ENCODE data around the gene CENPQ.
A peak's percentile ranks its signal among the peaks of the same experiment; 100 is the strongest.
"Not testable (repeated sequence)": the region's sequence is repeated elsewhere in the genome, so short reads cannot be mapped to it uniquely, and the experiment has no call there.

Gene CENPQ

DNA sequence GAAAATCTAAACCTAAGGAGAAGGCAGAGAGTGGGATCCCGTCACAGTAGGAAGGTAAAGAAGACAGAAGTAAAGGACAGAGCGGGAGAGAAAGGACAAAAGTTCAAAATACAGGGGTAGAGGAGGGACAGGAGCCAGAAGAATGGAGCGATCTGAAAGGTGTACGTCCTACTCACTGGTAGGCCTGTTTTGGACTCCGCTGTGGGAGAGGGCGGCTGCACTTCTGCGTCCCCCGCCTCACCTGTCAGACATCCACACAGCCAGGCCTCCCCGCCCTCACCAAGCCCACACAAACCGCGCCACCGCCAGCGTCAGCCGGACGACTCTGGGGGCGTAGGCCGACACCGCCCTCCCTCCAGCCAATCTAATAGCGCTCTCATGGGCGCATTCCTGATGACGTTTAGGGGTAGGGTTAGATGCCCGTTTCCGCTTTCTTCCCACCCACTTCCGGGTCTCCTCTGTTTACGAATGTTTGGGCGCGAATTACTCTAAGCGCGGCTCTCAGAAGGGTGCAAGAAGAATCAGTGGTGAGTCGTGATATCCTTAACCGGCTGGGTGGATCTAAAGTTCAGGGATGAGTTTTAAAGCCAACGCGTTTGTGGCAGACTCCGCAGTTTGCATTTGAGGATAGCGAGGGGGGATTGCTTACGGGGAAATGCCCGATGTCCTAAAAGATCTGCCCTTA is at the start of gene CENPQ, which contains the start of gene MMUT:
Gene CENPQ (plus strand): TSS at position 444 of the 685 bp plus-strand sequence. CDS start 6,807 bp downstream, outside the sequence.
Gene MMUT (minus strand): TSS at position 327 of the 685 bp plus-strand sequence. CDS start 3,787 bp downstream, outside the sequence.
- DNase-seq = peak; percentile 81 to 84

- no peak for DNase-seq
Observed at GRCh38 chr6:49415358-49415757, 47.8 kb upstream of the CENPQ start.

GRCh38 chr6:49416195-49416594 is 47.0 kb upstream of the CENPQ start:
- no peak for DNase-seq

DNA sequence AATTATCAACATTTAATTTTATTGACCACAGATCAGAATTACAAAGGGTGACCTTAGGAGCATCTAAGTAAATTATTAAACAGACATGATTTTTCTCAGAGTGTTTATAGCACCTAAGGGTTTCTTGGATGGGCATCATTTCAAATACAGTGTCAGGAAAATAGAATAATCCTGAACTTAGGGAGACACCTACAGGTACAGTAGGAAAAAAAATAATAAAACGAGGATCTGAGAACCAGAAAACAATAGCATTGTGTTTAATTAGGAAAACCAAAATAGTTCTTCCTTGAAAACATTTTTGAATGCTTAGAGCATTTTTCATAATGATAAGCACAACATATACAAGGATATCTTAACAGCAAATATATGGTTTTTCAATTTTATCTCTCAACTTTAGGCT is 39.4 kb upstream of the CENPQ start:
- no peak for DNase-seq

- DNase-seq = no peak
Observed at GRCh38 chr6:49430187-49430586, 33.0 kb upstream of the CENPQ start.

DNA sequence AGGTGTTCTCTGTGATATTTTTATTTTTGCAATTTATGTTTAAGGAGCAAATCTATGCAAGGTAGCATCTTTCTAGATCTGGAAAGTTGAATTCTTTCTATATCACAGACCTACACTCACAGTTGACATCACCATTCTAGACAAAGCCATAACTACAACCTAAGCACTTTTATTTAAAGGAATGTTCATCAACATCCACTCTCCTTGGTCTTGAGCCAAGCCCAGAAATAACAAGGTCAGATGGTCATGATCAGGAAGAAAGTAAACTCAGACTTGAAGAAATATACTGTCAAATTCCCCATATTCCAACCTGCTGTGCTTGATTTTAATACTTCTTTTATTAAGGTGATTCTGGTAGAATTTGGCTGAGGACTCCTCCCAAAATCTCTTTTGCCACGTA is 32.3 kb upstream of the CENPQ start:
- DNase-seq = no peak

DNA sequence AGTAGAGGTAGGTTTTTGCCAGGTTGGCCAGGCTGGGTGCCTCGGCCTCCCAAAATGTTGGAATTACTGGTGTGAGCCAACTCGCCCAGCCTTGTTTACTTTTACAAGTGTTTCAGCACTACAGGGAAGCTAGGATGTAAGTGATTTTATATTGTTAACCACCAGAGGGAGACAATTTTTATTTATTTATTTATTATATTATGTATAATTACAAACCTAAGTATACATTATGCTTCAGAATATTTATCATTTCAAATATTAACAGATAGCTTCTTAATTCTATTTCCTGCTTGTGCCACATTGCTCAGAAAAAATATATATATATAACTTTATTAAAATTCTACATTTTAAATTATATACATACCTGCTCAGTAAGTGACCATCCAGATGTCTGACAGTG is 9.9 kb upstream of the CENPQ start:
- no peak for DNase-seq

- DNase-seq = no peak
Observed at GRCh38 chr6:49454787-49455709, 8.1 kb upstream of the CENPQ start.

DNA sequence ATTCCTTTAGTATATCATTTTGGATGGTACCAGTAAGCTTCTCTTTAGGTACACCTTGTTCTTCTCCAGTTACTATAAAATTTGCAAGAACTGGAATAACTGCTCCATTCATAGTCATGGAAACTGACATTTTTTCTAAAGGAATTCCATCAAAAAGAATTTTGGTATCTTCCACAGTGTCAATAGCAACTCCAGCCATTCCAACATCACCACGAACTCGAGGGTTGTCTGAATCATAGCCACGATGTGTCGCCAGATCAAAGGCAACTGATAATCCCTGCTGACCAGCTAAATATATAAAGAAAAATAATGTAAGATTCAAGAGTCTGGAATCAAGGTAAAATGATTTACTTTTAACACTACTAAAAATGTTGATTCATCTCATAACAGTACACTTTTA is 5.4 kb upstream of the CENPQ start:
- DNase-seq = no peak

- no peak for DNase-seq
Observed at GRCh38 chr6:49462071-49462470, 1.1 kb upstream of the CENPQ start.

GRCh38 chr6:49462599-49462926 is 607 bp upstream of the CENPQ start:
- no peak for DNase-seq

- DNase-seq = no peak
Observed at GRCh38 chr6:49463612-49463967, 420 bp downstream of the CENPQ start.

DNA sequence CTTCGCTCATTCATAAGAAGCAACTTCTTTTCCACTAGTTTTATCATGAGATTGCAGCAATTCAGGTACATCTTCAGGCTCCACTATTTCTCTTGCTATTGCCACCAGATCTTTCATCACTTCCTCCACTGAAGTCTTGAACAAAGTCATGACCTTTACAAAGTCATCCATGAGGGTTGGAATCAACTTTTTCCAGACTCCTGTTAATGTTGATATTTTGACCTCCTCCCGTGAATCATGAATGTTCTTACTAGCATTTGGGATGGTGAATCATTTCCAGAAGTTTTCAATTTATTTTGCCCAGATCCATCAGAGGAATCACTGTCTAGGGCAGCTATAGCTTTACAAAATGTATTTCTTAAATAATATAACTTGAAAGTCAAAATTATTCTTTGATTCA is 1.5 kb downstream of the CENPQ start:
- no peak for DNase-seq

DNA sequence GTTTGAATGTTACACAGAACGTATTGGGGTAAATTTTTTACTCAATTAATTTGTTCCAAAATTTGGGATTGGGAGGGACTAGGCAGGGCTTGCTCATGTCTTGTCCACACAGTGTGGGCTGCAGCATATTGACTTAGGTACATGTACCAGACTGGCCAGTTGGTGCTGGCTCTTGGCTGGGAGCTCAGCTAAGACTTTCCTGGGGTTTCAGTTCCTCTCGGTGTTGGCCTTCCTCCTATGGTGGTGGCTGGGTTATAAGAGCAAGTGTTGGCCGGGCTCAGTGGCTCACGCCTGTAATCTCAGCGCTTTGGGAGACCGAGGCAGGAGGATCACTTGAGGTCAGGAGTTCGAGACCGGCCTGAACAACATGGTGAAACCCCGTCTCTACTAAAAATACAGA is 4.9 kb downstream of the CENPQ start:
- no peak for DNase-seq

DNA sequence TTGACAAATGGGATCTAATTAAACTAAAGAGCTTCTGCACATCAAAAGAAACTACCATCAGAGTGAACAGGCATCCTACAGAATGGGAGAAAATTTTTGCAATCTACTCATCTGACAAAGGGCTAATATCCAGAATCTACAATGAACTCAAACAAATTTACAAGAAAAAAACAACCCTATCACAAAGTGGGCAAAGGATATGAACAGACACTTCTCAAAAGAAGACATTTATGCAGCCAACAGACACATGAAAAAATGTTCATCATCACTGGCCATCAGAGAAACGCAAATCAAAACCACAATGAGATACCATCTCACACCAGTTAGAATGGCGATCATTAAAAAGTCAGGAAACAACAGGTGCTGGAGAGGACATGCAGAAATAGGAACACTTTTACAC is 13.4 kb downstream of the CENPQ start:
- DNase-seq = not testable (repeated sequence)

DNA sequence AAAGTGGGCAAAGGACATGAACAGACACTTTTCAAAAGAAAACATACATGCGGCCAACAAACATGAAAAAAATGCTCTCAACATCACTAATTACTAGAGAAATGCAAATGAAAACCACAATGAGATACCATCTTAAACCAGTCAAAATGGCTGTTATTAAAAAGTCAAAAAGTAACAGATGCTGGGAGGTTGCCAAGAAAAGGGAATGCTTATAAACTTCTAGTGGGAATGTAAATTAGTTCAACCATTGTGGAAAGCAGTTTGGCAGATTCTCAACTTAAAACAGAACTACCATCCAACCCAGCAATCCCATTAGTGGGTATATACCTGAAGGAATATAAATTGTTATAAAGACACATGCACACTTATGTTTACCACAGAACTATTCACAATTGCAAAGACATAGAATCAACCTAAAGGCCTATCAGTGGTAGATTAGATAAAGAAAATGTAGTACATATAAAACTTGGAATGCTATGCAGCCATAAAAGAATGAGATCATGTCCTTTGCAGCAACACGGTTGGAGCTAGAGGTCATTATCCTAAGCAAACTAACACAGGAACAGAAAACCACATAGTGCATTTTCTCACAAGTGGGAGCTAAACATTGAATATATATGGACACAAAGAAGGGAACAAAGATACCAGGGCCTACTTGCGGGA is 16.3 kb downstream of the CENPQ start:
- no peak for DNase-seq

GRCh38 chr6:49481846-49482245 is 18.7 kb downstream of the CENPQ start:
- not testable (repeated sequence) for DNase-seq

DNA sequence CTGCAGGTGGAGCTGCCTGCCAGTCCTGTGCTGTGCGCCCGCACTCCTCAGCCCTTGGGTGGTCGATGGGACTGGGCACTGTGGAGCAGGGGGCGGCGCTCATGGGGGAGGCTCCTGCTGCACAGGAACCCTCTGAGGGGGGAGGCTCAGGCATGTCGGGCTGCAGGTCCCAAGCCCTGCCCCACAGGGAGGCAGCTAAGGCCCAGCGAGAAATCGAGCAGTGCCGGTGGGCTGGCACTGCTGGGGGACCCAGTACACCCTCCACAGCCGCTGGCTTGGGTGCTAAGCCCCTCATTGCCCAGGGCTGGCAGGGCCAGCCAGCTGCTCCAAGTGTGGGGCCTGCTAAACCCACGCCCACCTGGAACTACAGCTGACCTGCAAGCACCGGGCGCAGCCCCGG is 20.2 kb downstream of the CENPQ start:
- not testable (repeated sequence) for DNase-seq

- DNase-seq = no peak
Observed at GRCh38 chr6:49490633-49491032, 27.5 kb downstream of the CENPQ start.

DNA sequence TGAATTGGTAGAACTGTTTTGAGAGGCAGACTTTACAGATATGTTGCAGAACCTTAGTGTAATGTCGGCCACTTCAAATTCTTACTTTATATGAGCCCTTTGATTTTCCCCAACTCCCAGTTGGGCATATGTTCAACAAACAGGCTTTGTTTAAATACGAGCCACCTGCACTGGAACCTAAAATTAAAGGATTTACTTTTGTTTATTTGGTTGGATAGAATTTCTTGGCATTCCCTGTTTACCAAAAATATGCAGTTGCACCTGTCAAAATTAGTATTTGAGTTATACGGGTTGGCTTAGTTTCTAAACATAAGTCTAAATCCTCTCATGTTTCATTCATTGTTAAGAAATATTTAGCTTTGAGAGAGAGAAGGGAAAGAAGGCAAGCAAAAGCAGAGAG is 34.1 kb downstream of the CENPQ start:
- DNase-seq = no peak

- DNase-seq = no peak
Observed at GRCh38 chr6:49499126-49499525, 36.0 kb downstream of the CENPQ start.

DNA sequence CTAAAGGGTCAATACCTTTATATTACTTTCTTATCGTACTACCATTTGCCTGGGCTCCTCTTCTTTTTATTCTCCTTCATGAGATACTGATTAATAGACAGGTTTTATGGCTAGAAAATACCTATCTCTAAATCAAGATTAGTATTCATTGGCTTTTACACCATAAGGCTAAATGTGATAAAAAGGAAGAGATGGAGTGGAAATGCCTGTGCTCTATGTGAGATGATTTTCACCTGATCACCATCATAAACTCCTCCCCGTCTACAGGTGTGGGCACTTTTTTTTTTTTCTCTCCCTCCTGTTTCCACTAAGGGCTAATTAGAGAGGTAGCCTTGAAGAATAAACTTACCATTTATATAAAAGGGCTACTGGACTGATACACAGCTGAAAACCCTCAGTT is 36.5 kb downstream of the CENPQ start, which contains the start of gene GLYATL3:
Gene GLYATL3 (plus strand): TSS at position 301 of the 400 bp plus-strand sequence. CDS start 12,068 bp downstream, outside the sequence.
- no peak for DNase-seq

GRCh38 chr6:49504666-49505065 is 41.5 kb downstream of the CENPQ start:
- DNase-seq = no peak
